T-helper 1 cell treated with Interleukin-12 subunit alpha and Interleukin-12 subunit beta and Interleukin-4 antibody, amounts not matched to agents 30 μg/mL and 1 μg/mL, for 36 hours (primary cell): Measurements from ENCODE around the gene MBTPS2.

Experiments
- H3K27ac Mint-ChIP-seq: one replicate; pipeline ENCODE4 v1.8.0; 2021; ENCODE audit warnings: mild to moderate bottlenecking, mixed read lengths
- H3K27me3 Mint-ChIP-seq: one replicate; pipeline ENCODE4 v1.8.0; 2021; ENCODE audit warnings: low read depth, mixed read lengths
- H3K36me3 Mint-ChIP-seq: one replicate; pipeline ENCODE4 v1.8.0; 2021; ENCODE audit warnings: low read depth, mixed read lengths
- H3K4me1 Mint-ChIP-seq: one replicate; pipeline ENCODE4 v1.8.0; 2021; ENCODE audit warnings: low read depth, mixed read lengths
- H3K4me3 Mint-ChIP-seq: one replicate; pipeline ENCODE4 v1.8.0; 2021; ENCODE audit warnings: mild to moderate bottlenecking, moderate library complexity, mixed read lengths
- H3K9me3 Mint-ChIP-seq: one replicate; pipeline ENCODE4 v1.8.0; 2021; ENCODE audit warnings: mixed read lengths

The MBTPS2 gene

GRCh38 chrX:21881881-21882574 is 42.6 kb downstream of the MBTPS2 start:
- Mint-ChIP-seq H3K9me3 (no peaks in the 10 kb centered on the region), H3K4me3 (no peak overlapping the region), H3K27me3 (no peaks in the 10 kb centered on the region), H3K36me3 (peaks cover 8% of the 10 kb centered on the region), H3K27ac (no peak overlapping the region), H3K4me1 (no peaks in the 10 kb centered on the region)

DNA sequence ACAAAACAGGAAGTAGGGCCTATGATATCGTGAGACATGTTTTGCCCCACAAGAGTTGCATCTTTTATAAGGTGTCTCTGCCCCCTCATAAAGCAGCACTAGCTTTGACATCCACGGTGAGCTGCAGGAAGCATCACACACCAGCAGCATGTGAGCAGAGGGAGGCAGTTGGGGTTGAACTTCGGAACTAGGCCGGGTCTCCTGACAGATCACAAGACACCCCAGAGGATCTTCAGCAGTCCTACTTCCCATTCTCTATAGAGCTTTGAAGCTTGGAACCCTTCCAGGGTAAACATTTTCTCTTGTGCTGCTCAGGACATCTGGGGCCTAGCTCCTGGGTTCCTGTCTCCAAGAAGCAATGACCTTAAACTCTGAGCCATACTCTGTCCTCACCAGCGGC is 43.8 kb downstream of the MBTPS2 start:
- Mint-ChIP-seq H3K36me3 (peaks cover 8% of the 10 kb centered on the region), H3K27me3 (no peaks in the 10 kb centered on the region), H3K27ac (no peak overlapping the region), H3K4me1 (no peaks in the 10 kb centered on the region), H3K4me3 (no peak overlapping the region), H3K9me3 (no peaks in the 10 kb centered on the region)

DNA sequence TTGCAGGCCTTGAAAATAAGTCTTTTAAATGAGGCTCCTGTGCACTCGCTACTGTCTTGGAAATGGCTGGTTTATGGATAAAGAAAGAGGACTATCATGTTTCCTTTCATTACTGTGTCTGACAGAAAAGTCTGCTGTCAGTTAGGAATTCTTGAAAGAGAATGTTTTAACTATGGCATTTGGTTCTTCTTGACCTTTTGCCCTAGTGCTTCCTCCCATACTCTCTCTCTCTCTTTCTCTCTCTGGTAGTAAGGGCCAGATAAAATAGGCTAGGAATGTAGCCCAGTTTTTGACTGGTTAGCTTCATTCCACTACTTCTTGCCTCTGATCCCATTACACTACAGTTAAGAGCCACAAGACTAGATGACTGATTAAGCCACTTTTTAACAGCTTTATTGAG is 46.2 kb downstream of the MBTPS2 start:
- peaks cover 5% of the 10 kb centered on the region for H3K36me3 Mint-ChIP-seq
- H3K9me3 Mint-ChIP-seq = no peaks in the 10 kb centered on the region
- H3K4me1 Mint-ChIP-seq = no peaks in the 10 kb centered on the region
- no peak overlapping the region for H3K27ac Mint-ChIP-seq
- H3K27me3 Mint-ChIP-seq = no peaks in the 10 kb centered on the region
- H3K4me3 Mint-ChIP-seq = no peak overlapping the region

DNA sequence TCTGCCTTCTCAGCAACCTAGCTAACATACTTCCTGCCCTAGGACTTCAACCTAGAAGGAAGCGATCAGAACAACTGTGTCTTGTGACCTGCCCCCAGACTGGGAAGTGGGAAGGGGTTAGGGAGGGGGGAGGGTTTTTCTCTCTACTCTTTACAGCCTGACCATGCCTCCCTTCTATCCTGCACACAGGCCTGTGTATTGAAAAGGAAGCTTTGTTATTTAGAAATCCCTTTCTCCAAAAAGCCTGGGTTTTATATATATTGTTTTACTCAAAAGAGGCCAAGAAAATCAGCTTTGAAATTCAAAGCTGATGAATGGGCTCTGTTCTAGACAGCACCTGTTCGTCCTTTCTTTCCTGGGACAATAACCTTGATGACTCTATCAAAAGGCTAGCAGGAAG is 65.9 kb downstream of the MBTPS2 start:
- Mint-ChIP-seq H3K27ac (no peak overlapping the region), H3K27me3 (no peaks in the 10 kb centered on the region), H3K4me3 (no peak overlapping the region), H3K9me3 (no peaks in the 10 kb centered on the region), H3K36me3 (no peaks in the 10 kb centered on the region), H3K4me1 (no peaks in the 10 kb centered on the region)

- Mint-ChIP-seq H3K4me1 (no peaks in the 10 kb centered on the region), H3K27me3 (no peaks in the 10 kb centered on the region), H3K27ac (no peak overlapping the region), H3K36me3 (no peaks in the 10 kb centered on the region), H3K9me3 (no peaks in the 10 kb centered on the region), H3K4me3 (no peak overlapping the region)
Measured at GRCh38 chrX:21905953-21906352, 66.5 kb downstream of the MBTPS2 start.

DNA sequence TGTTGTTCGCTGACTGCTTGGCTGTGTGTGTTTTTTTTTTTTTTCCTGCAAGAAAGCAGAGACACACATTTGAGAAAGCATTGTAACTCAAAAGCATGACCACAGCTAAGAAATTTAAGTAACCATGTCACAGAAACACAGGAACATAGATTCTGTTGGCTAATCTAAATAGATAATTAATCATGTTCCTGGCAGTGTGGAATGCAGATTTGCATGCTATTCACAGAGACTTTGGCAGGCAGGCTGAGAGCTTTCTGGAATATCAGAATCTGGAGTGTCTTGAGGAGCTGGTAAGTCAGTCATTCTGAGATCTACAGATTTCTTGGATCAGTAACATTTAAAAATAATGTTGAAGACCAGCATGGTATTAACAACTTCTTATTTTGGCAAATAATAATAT is 67.8 kb downstream of the MBTPS2 start:
- H3K4me3 Mint-ChIP-seq = no peak overlapping the region
- no peaks in the 10 kb centered on the region for H3K27me3 Mint-ChIP-seq
- no peaks in the 10 kb centered on the region for H3K36me3 Mint-ChIP-seq
- H3K27ac Mint-ChIP-seq = no peak overlapping the region
- no peaks in the 10 kb centered on the region for H3K4me1 Mint-ChIP-seq
- no peaks in the 10 kb centered on the region for H3K9me3 Mint-ChIP-seq

GRCh38 chrX:21911481-21911880 is 72.1 kb downstream of the MBTPS2 start:
- Mint-ChIP-seq H3K9me3 (no peaks in the 10 kb centered on the region), H3K27ac (no peak overlapping the region), H3K4me1 (no peaks in the 10 kb centered on the region), H3K27me3 (no peaks in the 10 kb centered on the region), H3K36me3 (no peaks in the 10 kb centered on the region), H3K4me3 (no peak overlapping the region)

GRCh38 chrX:21912220-21912619 is 72.8 kb downstream of the MBTPS2 start:
- Mint-ChIP-seq H3K27me3 (no peaks in the 10 kb centered on the region), H3K36me3 (no peaks in the 10 kb centered on the region), H3K4me1 (no peaks in the 10 kb centered on the region), H3K27ac (no peak overlapping the region), H3K4me3 (no peak overlapping the region), H3K9me3 (no peaks in the 10 kb centered on the region)

GRCh38 chrX:21912989-21913388 is 73.6 kb downstream of the MBTPS2 start:
- H3K4me3 Mint-ChIP-seq = no peak overlapping the region
- no peak overlapping the region for H3K27ac Mint-ChIP-seq
- no peaks in the 10 kb centered on the region for H3K27me3 Mint-ChIP-seq
- no peaks in the 10 kb centered on the region for H3K36me3 Mint-ChIP-seq
- no peaks in the 10 kb centered on the region for H3K9me3 Mint-ChIP-seq
- no peaks in the 10 kb centered on the region for H3K4me1 Mint-ChIP-seq

DNA sequence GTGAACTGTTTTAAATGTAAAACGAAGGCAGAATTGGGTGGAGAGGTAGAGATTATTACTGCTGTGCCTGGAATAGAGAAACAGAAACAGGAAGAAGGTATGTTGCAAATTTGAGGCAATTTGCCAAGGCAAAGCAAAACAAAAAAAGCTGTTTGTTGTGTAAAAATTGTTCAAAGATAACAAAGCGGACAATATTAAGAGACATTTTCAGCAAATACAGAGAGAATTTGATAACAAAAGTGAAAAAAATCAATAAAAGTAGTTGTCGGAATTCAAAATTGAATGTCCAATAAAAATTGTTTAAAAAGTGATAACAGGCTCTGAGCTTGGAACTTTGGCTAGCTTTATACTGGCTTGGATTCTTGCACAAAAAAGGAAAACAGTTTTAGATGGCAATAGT is 86.7 kb downstream of the MBTPS2 start:
- Mint-ChIP-seq H3K36me3 (peaks cover 9% of the 10 kb centered on the region), H3K27ac (no peak overlapping the region), H3K27me3 (no peaks in the 10 kb centered on the region), H3K4me3 (no peak overlapping the region), H3K4me1 (peaks cover 26% of the 10 kb centered on the region), H3K9me3 (peaks cover 8% of the 10 kb centered on the region)

GRCh38 chrX:21926527-21927278 is 87.3 kb downstream of the MBTPS2 start:
- Mint-ChIP-seq H3K9me3 (peaks cover 8% of the 10 kb centered on the region), H3K36me3 (peaks cover 12% of the 10 kb centered on the region), H3K27me3 (no peaks in the 10 kb centered on the region), H3K4me3 (no peak overlapping the region), H3K4me1 (peaks cover 28% of the 10 kb centered on the region), H3K27ac (peak overlapping the region; percentile 55)

- peaks cover 8% of the 10 kb centered on the region for H3K9me3 Mint-ChIP-seq
- H3K4me1 Mint-ChIP-seq = peaks cover 30% of the 10 kb centered on the region
- H3K36me3 Mint-ChIP-seq = peaks cover 12% of the 10 kb centered on the region
- H3K27me3 Mint-ChIP-seq = no peaks in the 10 kb centered on the region
- H3K4me3 Mint-ChIP-seq = no peak overlapping the region
- H3K27ac Mint-ChIP-seq = peak overlapping the region; percentile 71
Measured at GRCh38 chrX:21929209-21929608, 89.8 kb downstream of the MBTPS2 start.

- Mint-ChIP-seq H3K9me3 (peaks cover 8% of the 10 kb centered on the region), H3K36me3 (peaks cover 12% of the 10 kb centered on the region), H3K4me1 (peaks cover 29% of the 10 kb centered on the region), H3K27me3 (no peaks in the 10 kb centered on the region), H3K4me3 (no peak overlapping the region), H3K27ac (peak overlapping the region; percentile 41)
Measured at GRCh38 chrX:21930986-21931385, 91.6 kb downstream of the MBTPS2 start.

DNA sequence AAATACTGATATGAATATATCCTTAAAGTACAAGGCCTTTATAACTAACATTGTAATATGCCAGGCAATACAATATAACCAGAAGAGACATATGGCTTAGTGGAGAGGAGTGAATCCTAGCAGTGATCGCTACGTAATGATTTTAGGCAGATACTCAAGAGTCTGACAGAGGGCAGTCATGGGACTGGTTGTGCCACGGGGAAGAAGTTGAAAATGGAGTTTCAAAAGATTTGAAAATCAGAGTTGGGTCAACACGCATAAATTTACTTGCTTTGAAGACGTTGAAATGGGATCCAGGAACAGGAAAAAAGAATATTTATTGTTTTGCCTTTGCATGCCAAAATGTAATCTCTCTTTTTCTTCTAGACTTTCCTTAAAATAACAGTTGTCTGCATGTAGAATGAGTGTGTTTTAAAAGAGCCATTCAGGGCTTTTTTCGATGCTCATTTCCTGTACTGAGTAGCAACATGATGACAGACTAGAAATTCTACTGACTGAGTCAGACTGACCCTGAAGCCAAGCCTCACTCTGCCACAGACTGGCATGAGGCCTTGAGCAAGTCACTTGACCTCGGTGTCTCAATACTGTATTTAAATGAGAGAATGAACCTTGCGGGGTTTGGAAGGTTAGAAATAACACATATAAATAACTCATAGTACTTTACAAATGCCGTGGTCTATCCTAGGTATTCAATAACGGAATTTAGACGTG is 93.0 kb downstream of the MBTPS2 start:
- peaks cover 12% of the 10 kb centered on the region for H3K36me3 Mint-ChIP-seq
- no peaks in the 10 kb centered on the region for H3K27me3 Mint-ChIP-seq
- H3K27ac Mint-ChIP-seq = peak overlapping the region; percentile 43
- peaks cover 8% of the 10 kb centered on the region for H3K9me3 Mint-ChIP-seq
- peaks cover 24% of the 10 kb centered on the region for H3K4me1 Mint-ChIP-seq
- H3K4me3 Mint-ChIP-seq = no peak overlapping the region

DNA sequence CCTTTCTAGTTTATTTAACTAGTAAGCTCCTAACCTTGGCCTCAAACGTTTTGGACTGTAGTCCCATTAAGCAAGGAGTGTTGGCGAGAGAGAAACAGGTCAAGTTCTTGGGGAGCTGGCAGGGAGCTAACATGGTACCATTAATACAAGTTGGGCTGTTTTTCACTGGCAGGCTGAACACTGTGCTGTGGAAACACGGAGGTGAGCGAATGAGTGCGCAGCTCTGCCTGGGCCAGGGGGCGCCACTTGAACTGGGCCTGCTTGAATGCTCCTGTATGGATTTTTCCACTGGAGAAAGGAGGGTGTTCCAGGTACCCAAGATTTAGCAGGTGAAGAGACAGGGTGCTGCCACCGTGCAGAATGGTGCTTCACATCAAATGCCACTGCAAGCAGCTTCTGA is 93.7 kb downstream of the MBTPS2 start:
- no peak overlapping the region for H3K27ac Mint-ChIP-seq
- peaks cover 12% of the 10 kb centered on the region for H3K36me3 Mint-ChIP-seq
- H3K4me1 Mint-ChIP-seq = peaks cover 24% of the 10 kb centered on the region
- no peaks in the 10 kb centered on the region for H3K27me3 Mint-ChIP-seq
- no peak overlapping the region for H3K4me3 Mint-ChIP-seq
- H3K9me3 Mint-ChIP-seq = peaks cover 8% of the 10 kb centered on the region
